HUES48 (cell line): ENCODE measurements around the gene ANKRD11.

Source experiments
- H3K27ac ChIP-seq: one replicate; pipeline ENCODE4 v1.7.0; 2013; ENCODE audit warnings: low read depth, low read length, inconsistent platforms
- H3K27me3 ChIP-seq: 2 replicates; pipeline ENCODE4 v1.6.1; 2013; ENCODE audit warnings: mild to moderate bottlenecking, low read length; ENCODE audit not compliant: control insufficient read depth, insufficient read depth
- H3K36me3 ChIP-seq: 2 replicates; pipeline ENCODE4 v1.6.1; 2013; ENCODE audit warnings: low read length; ENCODE audit not compliant: control insufficient read depth, insufficient read depth
- H3K4me1 ChIP-seq: 2 replicates; pipeline ENCODE4 v1.6.1; 2013; ENCODE audit warnings: mild to moderate bottlenecking, low read length; ENCODE audit not compliant: control insufficient read depth, insufficient read depth
- H3K4me3 ChIP-seq: 2 replicates; pipeline ENCODE4 v1.5.1; 2013; ENCODE audit warnings: mild to moderate bottlenecking, low read depth, low read length
- H3K9ac ChIP-seq: 2 replicates; pipeline ENCODE4 v1.6.1; 2013; ENCODE audit warnings: mild to moderate bottlenecking, low read depth, low read length, moderate library complexity
- H3K9me3 ChIP-seq: 2 replicates; pipeline ENCODE4 v1.6.1; 2013; ENCODE audit warnings: low read length; ENCODE audit not compliant: control insufficient read depth, insufficient read depth

Gene ANKRD11

DNA sequence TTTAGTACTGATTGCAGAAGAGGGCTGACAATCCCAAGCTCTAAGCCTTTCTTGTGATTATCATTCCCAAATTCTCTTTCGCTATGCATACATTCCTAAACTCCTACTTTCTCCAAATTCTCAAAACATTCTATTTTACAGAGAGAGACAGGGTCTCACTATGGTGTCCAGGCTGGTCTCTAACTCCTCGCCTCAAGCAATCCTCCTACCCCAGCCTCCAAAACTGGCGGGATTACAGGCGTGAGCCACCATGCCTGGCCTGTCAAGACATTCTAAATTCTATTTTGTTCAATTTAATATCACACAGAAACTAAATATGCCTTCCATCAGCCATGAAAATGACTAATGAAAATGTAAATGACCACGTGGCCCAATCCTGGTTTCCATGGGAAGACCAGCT is 39.8 kb downstream of the ANKRD11 start:
- Histone ChIP-seq H3K9ac (no peak overlapping the region), H3K9me3 (no peaks in the 10 kb centered on the region), H3K27ac (no peak overlapping the region), H3K4me3 (no peak overlapping the region), H3K36me3 (no peaks in the 10 kb centered on the region), H3K4me1 (peaks cover 17% of the 10 kb centered on the region), H3K27me3 (no peaks in the 10 kb centered on the region)

- Histone ChIP-seq H3K36me3 (no peaks in the 10 kb centered on the region), H3K9ac (no peak overlapping the region), H3K27ac (no peak overlapping the region), H3K4me1 (peaks cover 24% of the 10 kb centered on the region), H3K27me3 (no peaks in the 10 kb centered on the region), H3K4me3 (no peak overlapping the region), H3K9me3 (no peaks in the 10 kb centered on the region)
These were observed 40.5 kb downstream of the ANKRD11 start for GRCh38 chr16:89449726-89450335.

DNA sequence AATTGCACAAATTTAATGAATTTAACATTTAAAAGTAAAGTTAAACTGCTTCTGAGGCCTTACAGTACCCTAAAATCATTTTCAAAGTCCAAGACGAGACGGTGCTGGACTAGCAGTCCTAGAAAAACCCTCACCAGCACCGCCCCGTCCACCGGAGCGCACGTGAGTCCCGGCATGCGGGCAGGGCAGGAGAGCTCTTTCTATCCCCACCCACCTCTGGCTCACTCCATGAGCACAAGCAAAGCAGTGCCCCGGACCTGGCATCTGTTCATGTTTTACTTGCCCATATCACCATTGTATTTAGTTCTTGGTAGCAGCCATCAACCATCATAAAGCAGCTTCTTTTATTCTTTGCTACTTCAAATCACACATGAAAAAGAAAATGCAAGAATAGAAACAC is 41.7 kb downstream of the ANKRD11 start:
- H3K36me3 ChIP-seq = no peaks in the 10 kb centered on the region
- no peak overlapping the region for H3K4me3 ChIP-seq
- H3K4me1 ChIP-seq = peaks cover 28% of the 10 kb centered on the region
- H3K9me3 ChIP-seq = no peaks in the 10 kb centered on the region
- H3K27me3 ChIP-seq = no peaks in the 10 kb centered on the region
- no peak overlapping the region for H3K27ac ChIP-seq
- H3K9ac ChIP-seq = no peak overlapping the region

- H3K9ac ChIP-seq = no peak overlapping the region
- H3K27ac ChIP-seq = no peak overlapping the region
- H3K4me1 ChIP-seq = peaks cover 42% of the 10 kb centered on the region
These were observed 43.4 kb downstream of the ANKRD11 start for GRCh38 chr16:89446975-89447293.

GRCh38 chr16:89446136-89446974 is 44.0 kb downstream of the ANKRD11 start:
- Histone ChIP-seq H3K36me3 (no peaks in the 10 kb centered on the region), H3K4me3 (no peak overlapping the region), H3K27me3 (no peaks in the 10 kb centered on the region), H3K9me3 (no peaks in the 10 kb centered on the region), H3K9ac (no peak overlapping the region), H3K4me1 (peaks cover 42% of the 10 kb centered on the region), H3K27ac (no peak overlapping the region)

More at GRCh38 chr16:89446975-89447293, 43.4 kb downstream of the ANKRD11 start:
- Histone ChIP-seq H3K36me3 (no peaks in the 10 kb centered on the region), H3K4me3 (no peak overlapping the region), H3K27me3 (no peaks in the 10 kb centered on the region), H3K9me3 (no peaks in the 10 kb centered on the region)

- Histone ChIP-seq H3K9ac (no peak overlapping the region), H3K27ac (no peak overlapping the region), H3K27me3 (no peaks in the 10 kb centered on the region), H3K36me3 (no peaks in the 10 kb centered on the region), H3K4me3 (no peak overlapping the region), H3K4me1 (peaks cover 42% of the 10 kb centered on the region), H3K9me3 (no peaks in the 10 kb centered on the region)
These were observed 45.2 kb downstream of the ANKRD11 start for GRCh38 chr16:89445166-89445565.

- Histone ChIP-seq H3K9ac (no peak overlapping the region), H3K27me3 (no peaks in the 10 kb centered on the region), H3K4me1 (peaks cover 47% of the 10 kb centered on the region), H3K9me3 (no peaks in the 10 kb centered on the region), H3K36me3 (no peaks in the 10 kb centered on the region), H3K4me3 (no peak overlapping the region), H3K27ac (no peak overlapping the region)
These were observed 45.6 kb downstream of the ANKRD11 start for GRCh38 chr16:89444728-89445127.

DNA sequence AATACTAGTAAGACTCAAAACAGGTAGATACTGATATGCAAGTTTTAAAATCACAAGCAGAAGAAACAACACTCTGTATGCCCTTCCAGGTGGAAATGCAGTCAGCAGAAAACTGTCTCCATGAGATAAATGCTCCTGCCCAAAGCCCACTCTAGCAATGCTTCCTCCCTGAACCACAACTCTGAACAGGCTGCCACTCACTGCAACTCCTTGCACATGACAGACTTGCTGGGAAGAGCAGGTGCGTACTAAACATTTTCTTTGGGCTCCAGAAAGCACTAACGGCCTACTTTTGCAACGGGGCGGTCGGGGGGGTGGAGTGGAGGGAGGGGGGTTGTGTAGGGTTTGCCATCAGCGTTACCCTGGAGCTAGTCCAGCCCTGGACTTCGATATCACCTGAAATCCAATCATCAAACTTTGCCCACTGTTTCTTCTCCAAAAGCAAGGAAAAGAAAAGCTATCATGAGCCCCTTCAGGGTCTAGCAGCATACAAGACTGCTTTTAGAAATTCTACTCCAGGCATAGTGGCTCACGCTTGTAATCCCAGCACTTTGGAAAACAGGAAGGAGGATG is 46.1 kb downstream of the ANKRD11 start:
- Histone ChIP-seq H3K36me3 (no peaks in the 10 kb centered on the region), H3K9me3 (no peaks in the 10 kb centered on the region), H3K27ac (peak overlapping the region; percentile 38), H3K9ac (no peak overlapping the region), H3K27me3 (no peaks in the 10 kb centered on the region), H3K4me3 (no peak overlapping the region), H3K4me1 (peaks cover 47% of the 10 kb centered on the region)

GRCh38 chr16:89443727-89444084 is 46.7 kb downstream of the ANKRD11 start:
- Histone ChIP-seq H3K27ac (no peak overlapping the region), H3K4me1 (peaks cover 47% of the 10 kb centered on the region)

GRCh38 chr16:89442990-89443726 is 47.2 kb downstream of the ANKRD11 start:
- peaks cover 47% of the 10 kb centered on the region for H3K4me1 ChIP-seq
- no peaks in the 10 kb centered on the region for H3K27me3 ChIP-seq
- no peak overlapping the region for H3K9ac ChIP-seq
- no peaks in the 10 kb centered on the region for H3K9me3 ChIP-seq
- H3K27ac ChIP-seq = peak overlapping the region; percentile 33
- no peaks in the 10 kb centered on the region for H3K36me3 ChIP-seq
- no peak overlapping the region for H3K4me3 ChIP-seq

More at GRCh38 chr16:89443727-89444084, 46.7 kb downstream of the ANKRD11 start:
- no peaks in the 10 kb centered on the region for H3K36me3 ChIP-seq
- H3K27me3 ChIP-seq = no peaks in the 10 kb centered on the region
- H3K9ac ChIP-seq = no peak overlapping the region
- H3K9me3 ChIP-seq = no peaks in the 10 kb centered on the region
- H3K4me3 ChIP-seq = no peak overlapping the region

GRCh38 chr16:89442588-89442987 is 47.8 kb downstream of the ANKRD11 start:
- Histone ChIP-seq H3K36me3 (no peaks in the 10 kb centered on the region), H3K9me3 (no peaks in the 10 kb centered on the region), H3K27ac (peak overlapping the region; percentile 33), H3K9ac (no peak overlapping the region), H3K27me3 (no peaks in the 10 kb centered on the region), H3K4me3 (no peak overlapping the region), H3K4me1 (peaks cover 48% of the 10 kb centered on the region)
